K562 (cell line): ENCODE results near the gene PGAM2. TPM values are rescaled to one million over a fixed set of nuclear protein-coding genes. Genes with fewer than 3 reads are reported as not detected.

ENCODE experiments used
- BDP1 ChIP-seq: IDR thresholded peaks from 3 replicates; pipeline ENCODE4 v1.6.1; 2011; ENCODE audit not compliant: insufficient read length, insufficient read depth
- FOXP1 ChIP-seq: sonication (generic); formaldehyde crosslinking; IDR thresholded peaks from 2 replicates; pipeline ENCODE4 v1.8.0; 2022; ENCODE audit warnings: mild to moderate bottlenecking, missing genetic modification reagents
- HNRNPH1 ChIP-seq: fragments of 200-400 bp; formaldehyde crosslinking; optimal IDR thresholded peaks from 2 replicates; pipeline ENCODE3; 2017; ENCODE audit warnings: low read depth, mild to moderate bottlenecking, low read length, moderate library complexity
- MITF ChIP-seq: IDR thresholded peaks from 2 replicates; pipeline ENCODE4 v1.6.1; 2014; ENCODE audit warnings: antibody characterized with exemption
- POLR3A ChIP-seq: IDR thresholded peaks from 2 replicates; pipeline ENCODE4 v1.6.1; 2011; ENCODE audit warnings: borderline replicate concordance, mild to moderate bottlenecking, moderate library complexity; ENCODE audit not compliant: insufficient read length, insufficient read depth; ENCODE audit errors: extremely low read depth
- PURB ChIP-seq: sonication (generic); formaldehyde crosslinking; IDR thresholded peaks from 2 replicates; pipeline ENCODE4 v1.9.0; 2021; ENCODE audit warnings: low read depth, mild to moderate bottlenecking, missing genetic modification reagents
- SAFB2 ChIP-seq: fragments of 200-400 bp; formaldehyde crosslinking; IDR thresholded peaks from 2 replicates; pipeline ENCODE4 v1.6.1; 2018; ENCODE audit warnings: borderline replicate concordance, low read length, low read depth, moderate library complexity; ENCODE audit not compliant: severe bottlenecking
- SMAD1 ChIP-seq: fragments of 150-350 bp; IDR thresholded peaks from 2 replicates; pipeline ENCODE4 v1.6.1; 2014; ENCODE audit warnings: low read length, low read depth; ENCODE audit not compliant: partially characterized antibody
- ZNF318 ChIP-seq, 2 experiments: fragments of 450-650 bp; IDR thresholded peaks; 2 replicates each; pipeline ENCODE4 v1.6.1; 2016; ENCODE audit warnings: mild to moderate bottlenecking in 2 of 2, borderline replicate concordance in 1 of 2, low read depth in 1 of 2, moderate library complexity in 1 of 2
- polyA plus RNA-seq, 8 experiments: library from polyadenylated mRNA; depleted of rRNA in 4 of 8; stranded (reverse) in 5 of 8; unstranded in 3 of 8; fragments of >200 nt; fragmentation: Nextera tagmentation in 2 of 8; fragmentation: Illumina TruSeq in 1 of 8; extraction: Ambion mirVana in 2 of 8; extraction: Trizol in 1 of 8; gene quantifications; 2 replicates each; pipeline versions ENCODE4 v1.2.1 to v1.2.3, GENCODE V29; 2011 to 2014; ENCODE audit warnings: inconsistent platforms in 1 of 8, missing spikeins in 1 of 8
- total RNA-seq, 7 experiments: library from RNA; depleted of rRNA in 6 of 7; stranded (reverse); fragments of >200 nt in 6 of 7; fragmentation: Illumina TruSeq in 2 of 7; extraction: Trizol in 2 of 7; gene quantifications; 2 replicates each; pipeline versions ENCODE4 v1.2.1 to v1.2.3, GENCODE V29; 2011 to 2021; ENCODE audit warnings: low replicate concordance in 1 of 7
- TF ChIP-seq, protein P1 (sequence below): fragments of 250-450 bp; sonication (Bioruptor Pico); IDR thresholded peaks from 2 replicates; pipeline ENCODE4 v1.9.0; 2021; ENCODE audit warnings: mild to moderate bottlenecking
- TF ChIP-seq, protein P2 (sequence below): sonication (generic); formaldehyde crosslinking; IDR thresholded peaks from 2 replicates; pipeline ENCODE4 v1.8.0; 2022; ENCODE audit warnings: mild to moderate bottlenecking, missing genetic modification reagents

Gene PGAM2
- total and polyA plus RNA-seq, 9 of the 15 experiments (the other 6 are each of a cell fraction or from before 2014, with no cell fraction given), result not detected

- no peak for TF ChIP-seq HNRNPH1
- TF ChIP-seq, protein P1, sequence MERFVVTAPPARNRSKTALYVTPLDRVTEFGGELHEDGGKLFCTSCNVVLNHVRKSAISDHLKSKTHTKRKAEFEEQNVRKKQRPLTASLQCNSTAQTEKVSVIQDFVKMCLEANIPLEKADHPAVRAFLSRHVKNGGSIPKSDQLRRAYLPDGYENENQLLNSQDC (CRISPR knock-in tag), result no peak
- TF ChIP-seq POLR3A, result no peak
- no peak for TF ChIP-seq MITF
- no peak for TF ChIP-seq PURB (CRISPR knock-in tag)
- no peak for TF ChIP-seq SAFB2
- TF ChIP-seq ZNF318 (IDR thresholded peaks at IDR 0.05; ENCODE audit: borderline replicate concordance in 1 of 2, low read depth in 1 of 2), result no peak
- TF ChIP-seq BDP1, result no peak
- TF ChIP-seq FOXP1 (CRISPR knock-in tag), result 0 out of 2 replicates have a peak, but pooled peaks have one; percentile 1
- TF ChIP-seq, protein P2, sequence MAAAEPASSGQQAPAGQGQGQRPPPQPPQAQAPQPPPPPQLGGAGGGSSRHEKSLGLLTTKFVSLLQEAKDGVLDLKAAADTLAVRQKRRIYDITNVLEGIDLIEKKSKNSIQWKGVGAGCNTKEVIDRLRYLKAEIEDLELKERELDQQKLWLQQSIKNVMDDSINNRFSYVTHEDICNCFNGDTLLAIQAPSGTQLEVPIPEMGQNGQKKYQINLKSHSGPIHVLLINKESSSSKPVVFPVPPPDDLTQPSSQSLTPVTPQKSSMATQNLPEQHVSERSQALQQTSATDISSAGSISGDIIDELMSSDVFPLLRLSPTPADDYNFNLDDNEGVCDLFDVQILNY, result no peak
- TF ChIP-seq SMAD1, result peak; percentile 43
Observed at GRCh38 chr7:44044315-44045225, 20.8 kb downstream of the PGAM2 start, which contains the start of gene DBNL (continued).
